HG03354 (cell line): ENCODE results near the gene SLC25A34.

Source experiments
- ATAC-seq: cut with Tn5 transposase; IDR thresholded peaks from one replicate; pipeline ENCODE4 v1.9.1; 2021; ENCODE audit warnings: mild to moderate bottlenecking; ENCODE audit not compliant: unreplicated experiment, poor library complexity, severe bottlenecking

SLC25A34 gene

DNA sequence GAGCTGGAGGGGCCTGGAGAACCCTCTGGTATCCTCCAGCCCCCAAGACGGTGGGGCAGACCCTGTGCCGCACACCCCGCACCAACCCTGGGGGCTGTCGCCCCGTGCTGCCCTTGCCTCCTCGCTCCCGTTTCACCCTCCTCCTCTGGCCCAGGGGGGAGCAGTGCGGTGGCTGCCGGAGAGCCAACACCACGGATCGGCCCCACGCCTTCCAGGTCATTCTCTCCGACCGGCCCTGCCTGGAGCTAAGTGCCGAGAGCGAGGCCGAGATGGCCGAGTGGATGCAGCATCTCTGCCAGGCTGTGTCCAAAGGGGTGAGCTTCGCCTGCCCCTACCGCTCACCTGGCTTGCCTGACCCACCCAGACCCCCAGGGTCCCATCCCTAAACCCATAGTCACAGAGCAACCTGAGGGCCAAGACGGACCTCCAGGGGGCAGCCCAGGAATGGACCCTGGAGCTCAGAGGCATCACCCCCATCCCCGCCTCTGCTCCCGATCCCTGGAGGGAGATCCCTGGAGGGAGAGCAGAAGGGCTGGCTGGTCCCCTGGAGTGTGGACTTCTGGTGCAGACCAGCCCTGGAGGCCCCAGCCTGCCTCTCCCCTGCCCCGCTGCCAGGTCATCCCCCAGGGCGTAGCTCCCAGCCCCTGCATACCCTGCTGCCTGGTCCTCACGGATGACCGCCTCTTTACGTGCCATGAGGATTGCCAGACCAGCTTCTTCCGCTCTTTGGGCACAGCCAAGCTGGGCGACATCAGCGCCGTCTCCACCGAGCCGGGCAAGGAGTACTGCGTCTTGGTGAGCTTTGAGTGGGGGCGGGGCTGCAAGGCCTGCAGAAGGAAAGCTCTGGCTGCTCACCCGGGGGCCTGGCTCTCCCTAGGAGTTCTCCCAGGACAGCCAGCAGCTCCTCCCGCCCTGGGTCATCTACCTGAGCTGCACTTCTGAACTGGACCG is 4.0 kb upstream of the SLC25A34 start:
- no peak for ATAC-seq

GRCh38 chr1:15732686-15733081 is 3.4 kb upstream of the SLC25A34 start:
- ATAC-seq = no peak

- ATAC-seq = no peak
Observed at GRCh38 chr1:15733218-15733725, 2.8 kb upstream of the SLC25A34 start.

DNA sequence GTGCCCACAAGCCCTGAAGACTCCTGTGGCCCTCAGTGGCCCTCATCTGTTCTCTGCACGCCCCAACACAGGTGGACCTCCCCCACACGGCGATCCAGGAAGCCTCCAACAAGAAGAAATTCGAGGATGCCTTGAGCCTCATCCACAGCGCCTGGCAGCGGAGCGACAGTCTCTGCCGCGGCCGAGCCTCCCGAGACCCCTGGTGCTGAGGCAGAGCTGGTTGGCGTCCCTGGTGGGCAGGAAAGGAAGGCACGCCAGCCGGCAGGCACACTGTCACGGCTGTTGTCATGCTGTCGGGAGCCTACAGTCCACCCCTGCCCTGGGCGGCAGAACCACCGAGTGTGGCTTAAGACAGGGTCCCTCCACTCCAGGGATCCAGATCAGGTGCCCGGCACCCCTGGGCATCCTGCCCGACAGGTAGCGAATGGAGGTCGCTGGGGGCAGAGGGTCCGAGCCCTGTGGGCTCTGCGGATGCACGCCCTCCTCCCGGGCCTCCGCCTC is 2.3 kb upstream of the SLC25A34 start:
- no peak for ATAC-seq

- ATAC-seq = no peak
Observed at GRCh38 chr1:15734296-15734695, 1.8 kb upstream of the SLC25A34 start.

DNA sequence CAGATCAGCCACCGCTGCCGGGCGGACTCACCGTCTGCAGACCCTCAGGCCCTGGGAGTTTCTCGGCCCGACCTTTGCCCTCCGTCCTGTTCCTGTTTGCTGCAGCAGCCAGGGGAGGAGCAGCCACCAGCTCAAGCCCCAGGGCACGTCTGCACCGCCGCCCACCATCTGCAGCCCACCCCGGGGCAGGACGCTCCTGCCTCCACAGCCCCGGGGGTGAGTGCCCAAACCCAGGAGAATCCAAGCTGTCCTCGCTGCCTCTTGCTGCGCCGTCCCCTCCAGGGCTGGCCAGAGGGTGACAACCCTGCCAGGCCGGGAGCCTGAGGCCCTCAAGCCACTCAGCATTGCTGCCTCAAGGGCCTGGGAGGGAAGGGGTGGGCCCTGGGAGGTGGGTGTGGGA is 1.2 kb upstream of the SLC25A34 start:
- ATAC-seq = no peak

DNA sequence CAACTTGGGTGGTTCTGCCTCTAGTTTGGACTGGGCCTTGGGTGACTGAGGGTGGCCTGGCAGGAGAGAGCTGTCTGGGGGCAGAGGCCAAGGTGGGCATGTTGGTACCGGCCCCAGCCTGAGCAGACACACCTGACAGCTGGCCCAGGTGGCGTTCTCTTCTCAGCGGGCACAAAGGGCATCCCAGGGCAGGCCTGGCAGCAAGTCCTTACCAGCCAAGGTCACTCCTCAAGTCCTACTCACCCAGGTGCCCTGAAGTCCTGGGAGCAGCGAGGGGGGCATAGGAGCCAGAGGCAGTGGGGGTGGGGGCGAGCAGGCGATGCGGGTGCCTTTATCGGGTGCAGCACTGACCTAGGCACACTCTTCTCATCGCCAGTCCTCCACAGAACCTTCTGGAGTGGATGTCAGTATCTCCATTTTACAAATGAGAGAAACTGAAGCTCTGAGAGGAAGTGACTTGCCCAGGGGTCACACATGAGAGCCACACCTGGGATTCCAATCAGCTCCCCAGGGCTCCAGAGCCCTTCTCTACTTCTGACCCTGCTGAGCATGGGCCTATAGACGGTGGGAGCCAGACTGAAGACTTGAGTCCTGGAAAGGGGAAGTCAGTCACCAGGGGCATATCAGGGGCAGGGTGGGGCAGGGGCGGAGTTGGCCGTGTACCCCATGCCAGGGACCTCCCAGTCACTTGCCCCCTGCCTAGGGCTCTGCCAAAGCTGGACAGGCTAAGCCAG is 587 bp upstream of the SLC25A34 start:
- no peak for ATAC-seq

DNA sequence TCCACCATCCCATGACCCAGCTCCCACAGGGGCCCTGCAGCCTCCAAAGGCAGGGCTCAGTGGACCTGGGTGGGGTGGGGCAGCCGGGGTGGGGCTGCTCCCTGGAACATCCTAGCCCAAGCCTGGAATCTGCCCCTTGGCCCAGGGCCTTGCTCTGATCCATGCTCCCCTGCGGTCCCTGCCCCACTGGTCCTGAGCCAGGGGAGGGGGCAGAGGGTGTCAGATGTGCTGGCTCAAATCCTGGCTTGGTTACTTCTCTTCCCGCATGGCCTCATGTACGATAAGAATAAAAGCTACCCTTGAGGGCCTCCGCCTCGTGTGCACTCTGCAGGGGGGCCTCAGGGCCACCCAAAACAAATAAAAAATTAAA is 819 bp downstream of the SLC25A34 start:
- ATAC-seq = no peak

DNA sequence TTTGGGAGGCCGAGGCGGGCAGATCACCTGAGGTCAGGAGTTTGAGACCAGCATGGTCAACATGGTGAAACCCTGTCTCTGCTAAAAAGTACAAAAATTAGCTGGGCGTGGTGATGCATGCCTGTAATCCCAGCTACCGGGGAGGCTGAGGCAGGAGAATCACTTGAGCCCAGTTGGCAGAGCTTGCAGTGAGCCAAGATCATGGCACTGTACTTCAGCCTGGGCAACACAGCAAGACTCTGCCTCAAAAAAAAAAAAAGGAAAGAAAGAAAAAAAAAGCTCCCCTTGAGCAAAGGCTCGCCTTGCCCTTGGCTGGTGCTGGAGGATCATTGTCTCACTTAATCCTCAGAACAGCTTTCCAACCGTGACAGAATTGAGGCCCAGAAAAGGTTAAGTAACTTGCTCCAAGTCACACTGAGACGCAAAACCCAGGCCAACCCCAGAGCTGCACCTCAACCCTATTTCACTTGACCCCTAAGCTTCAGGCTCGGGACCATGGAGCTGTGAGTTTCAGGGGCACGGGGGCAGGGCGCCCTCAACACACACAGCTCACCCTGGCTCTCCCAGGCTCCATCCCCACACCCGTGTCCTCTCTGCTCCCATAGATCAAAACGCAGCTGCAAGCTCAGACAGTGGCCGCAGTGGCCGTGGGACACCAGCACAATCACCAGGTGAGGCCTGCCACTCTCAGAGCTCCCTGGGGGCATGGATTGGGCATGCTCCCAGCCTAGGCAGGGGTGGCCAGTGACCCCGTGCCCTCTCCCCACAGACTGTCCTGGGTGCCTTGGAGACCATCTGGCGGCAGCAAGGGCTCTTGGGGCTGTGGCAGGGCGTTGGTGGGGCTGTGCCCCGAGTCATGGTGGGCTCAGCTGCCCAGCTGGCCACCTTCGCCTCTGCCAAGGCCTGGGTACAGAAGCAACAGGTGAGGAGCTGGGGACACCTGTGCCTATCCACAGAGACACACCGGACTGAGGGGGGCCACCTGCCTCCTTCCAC is 1.6 kb downstream of the SLC25A34 start:
- no peak for ATAC-seq

GRCh38 chr1:15738416-15739113 is 2.5 kb downstream of the SLC25A34 start:
- no peak for ATAC-seq

DNA sequence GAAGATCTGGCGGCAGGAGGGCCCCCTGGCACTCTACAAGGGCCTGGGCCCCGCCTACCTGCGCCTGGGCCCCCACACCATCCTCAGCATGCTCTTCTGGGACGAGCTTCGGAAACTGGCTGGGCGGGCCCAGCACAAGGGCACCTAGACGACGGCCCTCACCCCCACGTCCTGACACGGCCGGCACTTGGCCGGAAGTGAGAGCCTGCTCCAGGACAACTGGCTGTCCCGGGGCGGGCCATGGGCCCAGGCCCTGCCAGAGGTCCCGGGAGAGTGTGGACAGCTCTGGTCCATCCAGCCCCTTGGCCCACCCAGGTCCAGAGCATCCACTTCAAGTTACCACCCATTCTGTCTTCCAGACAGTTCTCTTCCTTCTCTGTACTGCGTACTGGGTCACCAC is 3.2 kb downstream of the SLC25A34 start:
- no peak for ATAC-seq

DNA sequence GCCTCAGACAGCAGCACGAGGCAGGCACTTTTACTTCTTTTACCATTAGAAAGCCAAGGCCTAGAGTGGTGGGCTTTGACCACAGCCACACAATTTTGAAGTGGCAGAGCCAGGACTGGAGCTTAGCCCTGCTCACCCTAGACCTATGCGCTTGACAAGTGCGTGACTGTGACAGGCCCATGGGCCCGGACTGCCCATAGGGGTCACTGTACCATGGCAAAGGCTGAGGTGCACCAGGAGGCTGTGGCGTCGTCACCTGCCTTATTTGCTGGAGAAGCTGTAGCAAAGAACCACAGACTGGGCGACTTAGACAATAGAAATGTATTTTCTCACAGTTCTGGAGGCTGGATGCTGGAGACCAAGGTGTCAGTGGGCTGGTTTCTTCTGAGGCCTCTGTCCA is 3.7 kb downstream of the SLC25A34 start:
- no peak for ATAC-seq

GRCh38 chr1:15740924-15741850 is 5.1 kb downstream of the SLC25A34 start:
- ATAC-seq = peak; percentile 66

- ATAC-seq = no peak
Observed at GRCh38 chr1:15742339-15742801, 6.3 kb downstream of the SLC25A34 start, which contains the start of gene TMEM82. TSS of gene TMEM82 (plus strand) at chr1:15742499. CDS start at chr1:15742560, 61 bp downstream.

GRCh38 chr1:15744122-15744679 is 8.1 kb downstream of the SLC25A34 start:
- no peak for ATAC-seq

- no peak for ATAC-seq
Observed at GRCh38 chr1:15747378-15747777, 11.3 kb downstream of the SLC25A34 start.

GRCh38 chr1:15748264-15748663 is 12.2 kb downstream of the SLC25A34 start:
- ATAC-seq = no peak
